Natural killer cell treated with Interleukin-12 subunit alpha and Interleukin-12 subunit beta and Interleukin-15 and Interleukin-18, amount 100 ng/mL, for 72 hours (primary cell): ENCODE data around the gene LY6G6F. TPM values are rescaled to one million over a fixed set of nuclear protein-coding genes. Genes with fewer than 3 reads are reported as not detected.
"Not testable (repeated sequence)": the region's sequence is repeated elsewhere in the genome, so short reads cannot be mapped to it uniquely, and the experiment has no call there.

Experiments
- ATAC-seq, 2 donors: fragments of 150-1000 bp; cut with Tn5 transposase in 1 of 2; sonication (Bioruptor Pico), chemical (Tn5 transposase) in 1 of 2; 2 replicates each; pipeline ENCODE4 v1.10.0; 2021
- DNase-seq: peaks from one replicate; pipeline ENCODE4 v3.0.0; 2022; ENCODE audit warnings: low spot score
- H3K27ac Mint-ChIP-seq, 2 donors: 1 replicate in 1 of 2; 2 replicates in 1 of 2; pipeline ENCODE4 v1.8.0; 2022; ENCODE audit warnings: mixed read lengths in 2 of 2, mild to moderate bottlenecking in 1 of 2, moderate library complexity in 1 of 2
- H3K27me3 Mint-ChIP-seq, 2 donors: 1 replicate in 1 of 2; 2 replicates in 1 of 2; pipeline ENCODE4 v1.8.0; 2022; ENCODE audit warnings: mixed read lengths in 2 of 2
- H3K36me3 Mint-ChIP-seq: one replicate; pipeline ENCODE4 v1.8.0; 2022; ENCODE audit warnings: mixed read lengths
- H3K4me1 Mint-ChIP-seq, 2 donors: 1 replicate in 1 of 2; 2 replicates in 1 of 2; pipeline ENCODE4 v1.8.0; 2022; ENCODE audit warnings: low read depth in 2 of 2, mixed read lengths in 2 of 2, mild to moderate bottlenecking in 1 of 2
- H3K4me3 Mint-ChIP-seq: one replicate; pipeline ENCODE4 v1.8.0; 2022; ENCODE audit warnings: mixed read lengths
- H3K9me3 Mint-ChIP-seq: 2 replicates; pipeline ENCODE4 v1.8.0; 2022; ENCODE audit warnings: mixed read lengths
- total RNA-seq, 2 donors: library from RNA; stranded (reverse); gene quantifications; one replicate each; pipeline ENCODE4 v1.2.3, GENCODE V29; 2022

The LY6G6F gene
- total RNA-seq, 2 donors from 2014 or later: not detected

- Mint-ChIP-seq H3K9me3 (no peaks in the 10 kb centered on the region), H3K36me3 (peaks cover 9% of the 10 kb centered on the region), H3K27me3 (no peaks in the 10 kb centered on the region), H3K27ac (peak within 1 kb of the TSS; percentile 95), H3K4me1 (peaks cover 23% of the 10 kb centered on the region in 2 donors), H3K4me3 (peak within 1 kb of the TSS; percentile 99)
- DNase-seq (peak; percentile 98), ATAC-seq (peak; percentile 97 to 98)
Observed at GRCh38 chr6:31702819-31703716, 3.6 kb upstream of the LY6G6F start, which contains the start of gene ABHD16A. Gene ABHD16A, minus strand, starts transcription at chr6:31703324. Its CDS starts 43 bp downstream, at chr6:31703281.

GRCh38 chr6:31705931-31706330 is 735 bp upstream of the LY6G6F start:
- ATAC-seq: no peak
- no peak overlapping the region for H3K27ac Mint-ChIP-seq
- peaks cover 9% of the 10 kb centered on the region for H3K36me3 Mint-ChIP-seq
- DNase-seq: no peak
- no peak overlapping the region for H3K4me3 Mint-ChIP-seq
- H3K9me3 Mint-ChIP-seq: no peaks in the 10 kb centered on the region
- H3K27me3 Mint-ChIP-seq: no peaks in the 10 kb centered on the region
- H3K4me1 Mint-ChIP-seq: peaks cover 23 to 26% of the 10 kb centered on the region in 2 donors

- peaks cover 2% of the 10 kb centered on the region for H3K36me3 Mint-ChIP-seq
- no peak overlapping the region for H3K4me3 Mint-ChIP-seq
- H3K9me3 Mint-ChIP-seq: no peaks in the 10 kb centered on the region
- DNase-seq (no peak), ATAC-seq (no peak)
- H3K27me3 Mint-ChIP-seq: peaks cover 0 to 2% of the 10 kb centered on the region in 2 donors
- no peak overlapping the region for H3K27ac Mint-ChIP-seq
- H3K4me1 Mint-ChIP-seq: peaks cover 15 to 23% of the 10 kb centered on the region in 2 donors
Observed at GRCh38 chr6:31707701-31708100, 1.0 kb downstream of the LY6G6F start.

GRCh38 chr6:31708224-31708623 is 1.6 kb downstream of the LY6G6F start:
- DNase-seq (no peak), ATAC-seq (no peak)
- Mint-ChIP-seq H3K9me3 (no peaks in the 10 kb centered on the region), H3K36me3 (no peaks in the 10 kb centered on the region), H3K27ac (no peak overlapping the region), H3K4me3 (no peak overlapping the region), H3K27me3 (peaks cover 0 to 2% of the 10 kb centered on the region in 2 donors), H3K4me1 (peaks cover 15 to 21% of the 10 kb centered on the region in 2 donors)

- not testable (repeated sequence) for H3K9me3 Mint-ChIP-seq, H3K4me3 Mint-ChIP-seq, H3K36me3 Mint-ChIP-seq, ATAC-seq, H3K27ac Mint-ChIP-seq, DNase-seq, H3K27me3 Mint-ChIP-seq
- H3K4me1 Mint-ChIP-seq: peaks cover 12 to 17% of the 10 kb centered on the region in 2 donors
Observed at GRCh38 chr6:31709157-31709556, 2.5 kb downstream of the LY6G6F start.

GRCh38 chr6:31710523-31711219 is 4.0 kb downstream of the LY6G6F start:
- Mint-ChIP-seq H3K4me1 (peaks cover 12 to 17% of the 10 kb centered on the region in 2 donors), H3K4me3 (peak overlapping the region; percentile 39), H3K27me3 (peaks cover 0 to 2% of the 10 kb centered on the region in 2 donors), H3K36me3 (no peaks in the 10 kb centered on the region), H3K27ac (peak overlapping the region; percentile 27 to 80), H3K9me3 (no peaks in the 10 kb centered on the region)
- ATAC-seq (no peak), DNase-seq (no peak)

- peak overlapping the region; percentile 39 for H3K4me3 Mint-ChIP-seq
Observed at GRCh38 chr6:31711233-31711632, 4.6 kb downstream of the LY6G6F start.

GRCh38 chr6:31712296-31712695 is 5.6 kb downstream of the LY6G6F start:
- no peaks in the 10 kb centered on the region for H3K9me3 Mint-ChIP-seq
- no peak for DNase-seq
- no peak overlapping the region for H3K27ac Mint-ChIP-seq
- peaks cover 12 to 17% of the 10 kb centered on the region in 2 donors for H3K4me1 Mint-ChIP-seq
- H3K36me3 Mint-ChIP-seq: no peaks in the 10 kb centered on the region
- H3K27me3 Mint-ChIP-seq: peaks cover 0 to 2% of the 10 kb centered on the region in 2 donors
- ATAC-seq: no peak
- H3K4me3 Mint-ChIP-seq: no peak overlapping the region

More at GRCh38 chr6:31711233-31711632, 4.6 kb downstream of the LY6G6F start:
- Mint-ChIP-seq H3K9me3 (no peaks in the 10 kb centered on the region), H3K27me3 (peaks cover 0 to 2% of the 10 kb centered on the region in 2 donors), H3K4me1 (peaks cover 12 to 17% of the 10 kb centered on the region in 2 donors), H3K27ac (peak overlapping the region; percentile 27 to 80), H3K36me3 (no peaks in the 10 kb centered on the region)
- peak; percentile 46 to 51 for ATAC-seq
- no peak for DNase-seq

- Mint-ChIP-seq H3K27ac (peak overlapping the region in 1 of 2 donors; percentile 9), H3K4me1 (peaks cover 12 to 17% of the 10 kb centered on the region in 2 donors), H3K36me3 (no peaks in the 10 kb centered on the region), H3K4me3 (no peak overlapping the region), H3K27me3 (peaks cover 0 to 2% of the 10 kb centered on the region in 2 donors), H3K9me3 (no peaks in the 10 kb centered on the region)
- ATAC-seq (no peak), DNase-seq (no peak)
Observed at GRCh38 chr6:31713465-31713864, 6.8 kb downstream of the LY6G6F start.

- Mint-ChIP-seq H3K9me3 (no peaks in the 10 kb centered on the region), H3K4me1 (peaks cover 12 to 17% of the 10 kb centered on the region in 2 donors), H3K4me3 (no peak overlapping the region), H3K27ac (no peak overlapping the region), H3K36me3 (no peaks in the 10 kb centered on the region), H3K27me3 (peaks cover 0 to 2% of the 10 kb centered on the region in 2 donors)
- no peak for ATAC-seq
- no peak for DNase-seq
Observed at GRCh38 chr6:31713991-31714684, 7.5 kb downstream of the LY6G6F start.

- H3K4me3 Mint-ChIP-seq: no peak within 1 kb of the TSS
- ATAC-seq (no peak), DNase-seq (no peak)
- H3K27me3 Mint-ChIP-seq: peaks cover 0 to 2% of the 10 kb centered on the region in 2 donors
- H3K27ac Mint-ChIP-seq: no peak within 1 kb of the TSS
- H3K36me3 Mint-ChIP-seq: no peaks in the 10 kb centered on the region
- H3K4me1 Mint-ChIP-seq: peaks cover 12 to 17% of the 10 kb centered on the region in 2 donors
- H3K9me3 Mint-ChIP-seq: no peaks in the 10 kb centered on the region
Observed at GRCh38 chr6:31715022-31715958, 8.6 kb downstream of the LY6G6F start, which contains the start of gene LY6G6D. Gene LY6G6D, plus strand, starts transcription at chr6:31715348. Its CDS starts 8 bp downstream, at chr6:31715356.

- Mint-ChIP-seq H3K9me3 (no peaks in the 10 kb centered on the region), H3K36me3 (no peaks in the 10 kb centered on the region), H3K27me3 (peaks cover 0 to under 1% of the 10 kb centered on the region in 2 donors), H3K27ac (no peak overlapping the region), H3K4me3 (no peak overlapping the region), H3K4me1 (no peaks in the 10 kb centered on the region)
- DNase-seq (no peak), ATAC-seq (no peak)
Observed at GRCh38 chr6:31717499-31718222, 11.0 kb downstream of the LY6G6F start.
